HCT116 (cell line): ENCODE results near the gene AUTS2. TPM values are rescaled to one million over a fixed set of nuclear protein-coding genes. Genes with fewer than 3 reads are reported as not detected.

Experiments
- ATAC-seq: fragments of 200-7000 bp; cut with Tn5 transposase; 2 replicates; pipeline ENCODE4 v1.9.1; 2020; ENCODE audit warnings: mild to moderate bottlenecking, moderate library complexity
- BruUV-seq: library from RNA; stranded (reverse); fragments of 400-500 nt; replicated peaks from 2 replicates; lab custom pipeline; 2021; lab: Mats Ljungman, UMichigan
- CTCF ChIA-PET: fragments of 300-600 bp; sonication (Branson Sonifier 250); formaldehyde crosslinking; loops from one replicate; lab custom pipeline; 2021; ENCODE audit warnings: antibody characterized with exemption; lab: Charles Lee
- POLR2A ChIA-PET: fragments of 300-600, 350-600 bp; sonication (Branson Sonifier 250); formaldehyde crosslinking; loops from one replicate; lab custom pipeline; 2021; ENCODE audit warnings: antibody characterized with exemption; lab: Charles Lee
- RAD21 ChIA-PET, 2 experiments: fragments of 300-600 bp; sonication (Branson Sonifier 250); formaldehyde crosslinking; loops; one replicate each; lab custom pipeline; 2023; ENCODE audit warnings: low total read pairs in 2 of 2; ENCODE audit not compliant: uncharacterized antibody in 2 of 2, unreplicated experiment in 2 of 2, low non-redundant PET in 1 of 2; lab: Charles Lee
- DNase-seq: peaks from one replicate; pipeline ENCODE4 v3.0.0-alpha.2; 2010; ENCODE audit warnings: low read depth, low spot score
- H2AFZ ChIP-seq: fragments of 200-600 bp; shearing (Covaris generic), sonication (generic); 2 replicates; pipeline ENCODE4 v1.6.1; 2017; ENCODE audit warnings: low read depth, mixed run types, mixed read lengths, antibody characterized with exemption, low read length; ENCODE audit not compliant: poor library complexity, severe bottlenecking
- H3K27ac ChIP-seq: 2 replicates; pipeline ENCODE4 v1.5.1; 2012; ENCODE audit warnings: low read depth, low read length
- H3K27me3 ChIP-seq: fragments of 200-600 bp; sonication (generic); 2 replicates; pipeline ENCODE4 v1.6.1; 2016; ENCODE audit warnings: mixed run types, low read length, mixed read lengths; ENCODE audit not compliant: insufficient read depth
- H3K36me3 ChIP-seq, 2 experiments: fragments of 200-500 bp in 1 of 2; fragments of 200-600 bp in 1 of 2; sonication (Bioruptor generic) in 1 of 2; sonication (generic) in 1 of 2; 2 replicates each; pipeline versions ENCODE4 v1.5.1 to v1.6.1; 2014 to 2016; ENCODE audit warnings: low read length in 2 of 2, inconsistent platforms in 1 of 2, mixed read lengths in 1 of 2, mixed run types in 1 of 2; ENCODE audit not compliant: insufficient read depth in 2 of 2, control insufficient read depth in 1 of 2
- H3K4me1 ChIP-seq, 2 experiments: fragments of 200-600 bp in 1 of 2; sonication (generic) in 1 of 2; 2 replicates each; pipeline versions ENCODE4 v1.5.1 to v1.6.1; 2012 to 2017; ENCODE audit warnings: low read length in 2 of 2, inconsistent platforms in 1 of 2, mild to moderate bottlenecking in 1 of 2, mixed read lengths in 1 of 2, mixed run types in 1 of 2, moderate library complexity in 1 of 2; ENCODE audit not compliant: insufficient read depth in 2 of 2, control insufficient read depth in 1 of 2
- H3K4me2 ChIP-seq: fragments of 200-600 bp; sonication (generic); 2 replicates; pipeline ENCODE4 v1.6.1; 2017; ENCODE audit warnings: mixed run types, low read length, mixed read lengths
- H3K4me3 ChIP-seq, 2 experiments: fragments of 200-600 bp in 1 of 2; sonication (generic) in 1 of 2; replicated peaks in 1 of 2; 2 replicates each; pipeline ENCODE4 v1.5.1; 2011 to 2016; ENCODE audit warnings: low read length in 2 of 2, control low read depth in 1 of 2, low read depth in 1 of 2, mild to moderate bottlenecking in 1 of 2, mixed read lengths in 1 of 2, mixed run types in 1 of 2
- H3K79me2 ChIP-seq: fragments of 200-600 bp; sonication (generic); 2 replicates; pipeline ENCODE4 v1.6.1; 2017; ENCODE audit warnings: mild to moderate bottlenecking, mixed run types, low read length, moderate library complexity, mixed read lengths; ENCODE audit not compliant: insufficient read depth
- H3K9ac ChIP-seq: fragments of 200-600 bp; sonication (generic); 2 replicates; pipeline ENCODE4 v1.6.1; 2016; ENCODE audit warnings: low read length, mixed read lengths
- H3K9me2 ChIP-seq: fragments of 200-600 bp; sonication (generic), shearing (Covaris generic); 2 replicates; pipeline ENCODE4 v1.6.1; 2017; ENCODE audit warnings: mixed run types, mild to moderate bottlenecking, moderate library complexity; ENCODE audit not compliant: insufficient read depth
- H3K9me3 ChIP-seq, 2 experiments: fragments of 200-500 bp in 1 of 2; fragments of 200-600 bp in 1 of 2; sonication (Bioruptor generic) in 1 of 2; sonication (generic) in 1 of 2; 2 replicates each; pipeline ENCODE4 v1.6.1; 2014 to 2017; ENCODE audit warnings: low read length in 2 of 2, mixed read lengths in 2 of 2, inconsistent platforms in 1 of 2, low read depth in 1 of 2, mild to moderate bottlenecking in 1 of 2, mixed run types in 1 of 2, moderate library complexity in 1 of 2; ENCODE audit not compliant: control insufficient read depth in 1 of 2, insufficient read depth in 1 of 2
- H4K20me1 ChIP-seq: fragments of 200-600 bp; sonication (generic), shearing (Covaris generic); 2 replicates; pipeline ENCODE4 v1.6.1; 2017; ENCODE audit warnings: mixed run types, mild to moderate bottlenecking, moderate library complexity; ENCODE audit not compliant: insufficient read depth
- ATF3 ChIP-seq: IDR thresholded peaks from 2 replicates; pipeline ENCODE4 v1.6.1; 2012
- CEBPB ChIP-seq: IDR thresholded peaks from 2 replicates; pipeline ENCODE4 v1.6.1; 2012; ENCODE audit warnings: low read depth
- JUND ChIP-seq: IDR thresholded peaks from 2 replicates; pipeline ENCODE4 v1.6.1; 2012
- MAX ChIP-seq: IDR thresholded peaks from 2 replicates; pipeline ENCODE4 v1.6.1; 2012
- POLR2AphosphoS5 ChIP-seq: IDR thresholded peaks from 2 replicates; pipeline ENCODE4 v1.6.1; 2011; ENCODE audit warnings: mild to moderate bottlenecking, low read depth, low read length, moderate library complexity
- RAD21 ChIP-seq: IDR thresholded peaks from 2 replicates; pipeline ENCODE4 v1.6.1; 2012; ENCODE audit warnings: low read depth, mild to moderate bottlenecking
- SP1 ChIP-seq: IDR thresholded peaks from 2 replicates; pipeline ENCODE4 v1.6.1; 2012; ENCODE audit warnings: low read depth
- SRF ChIP-seq: IDR thresholded peaks from 2 replicates; pipeline ENCODE4 v1.6.1; 2012; ENCODE audit warnings: low read depth
- ZBTB33 ChIP-seq: IDR thresholded peaks from 2 replicates; pipeline ENCODE4 v1.6.1; 2011; ENCODE audit warnings: mild to moderate bottlenecking, low read length, moderate library complexity; ENCODE audit not compliant: insufficient replicate concordance; ENCODE audit errors: extremely low read depth
- intact Hi-C: fragments of 100-400 bp; cut with micrococcal nuclease; formaldehyde crosslinking; loops from 2 replicates; pipeline ENCODE4 v1.10.0; 2022
- total RNA-seq: library from RNA; stranded (reverse); gene quantifications from one replicate; pipeline ENCODE4 v1.2.1, GENCODE V29; 2021; ENCODE audit not compliant: unreplicated experiment
- TF ChIP-seq, protein P1 (sequence below): IDR thresholded peaks from 2 replicates; pipeline ENCODE4 v1.6.1; 2012; ENCODE audit warnings: low read depth

AUTS2 gene
- total RNA-seq, 1 experiment from 2014 or later = 0.93 TPM

DNA sequence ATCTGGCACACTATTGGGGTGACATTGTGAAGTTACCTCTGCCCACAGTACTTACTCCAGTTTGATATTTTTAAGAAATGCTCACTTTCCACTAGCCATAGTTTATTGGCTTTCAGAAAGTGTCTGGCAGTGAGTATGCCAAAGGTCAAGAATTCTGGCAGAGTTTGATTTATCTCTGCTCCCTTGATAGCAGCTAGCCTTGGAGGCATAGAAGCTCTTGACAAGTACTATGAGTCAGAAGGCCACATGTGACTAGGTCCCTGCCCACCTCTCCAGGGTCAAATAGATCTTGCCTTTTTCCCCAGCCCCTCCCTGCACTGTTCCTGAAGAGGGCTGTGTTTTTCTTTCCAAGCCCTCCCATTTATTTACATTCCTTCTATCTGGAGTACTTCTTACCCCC lies 202.2 kb downstream of the AUTS2 start:
- no peaks in the 10 kb centered on the region for H3K27me3 ChIP-seq
- no peaks in the 10 kb centered on the region for H4K20me1 ChIP-seq
- H3K4me1 ChIP-seq = no peaks in the 10 kb centered on the region
- no peaks in the 10 kb centered on the region for H3K79me2 ChIP-seq
- H2AFZ ChIP-seq = no peak overlapping the region
- CTCF ChIA-PET = no interaction called here
- H3K4me2 ChIP-seq = no peak overlapping the region
- no peaks in the 10 kb centered on the region for H3K36me3 ChIP-seq
- intact Hi-C loops = no loop called here
- peaks cover 0 to 37% of the 10 kb centered on the region in 2 experiments; a peak in 2 of 4 replicates for H3K9me3 ChIP-seq
- RAD21 ChIA-PET = no interaction called here
- no peak overlapping the region for H3K4me3 ChIP-seq
- H3K27ac ChIP-seq = no peak overlapping the region
- no TSS peak for BruUV-seq
- POLR2A ChIA-PET = no interaction called here
- H3K9ac ChIP-seq = no peak overlapping the region
- TF ChIP-seq JUND = no peak
- TF ChIP-seq ZBTB33 = no peak
- no peak for TF ChIP-seq CEBPB
- no peak for TF ChIP-seq RAD21
- TF ChIP-seq SP1 = no peak
- TF ChIP-seq SRF = no peak
- ATAC-seq (no peak), DNase-seq (no peak)
- no peaks in the 10 kb centered on the region for H3K9me2 ChIP-seq

- Histone ChIP-seq H3K79me2 (no peaks in the 10 kb centered on the region), H3K9ac (no peak overlapping the region), H3K27me3 (no peaks in the 10 kb centered on the region), H3K4me3 (no peak overlapping the region), H3K4me1 (no peaks in the 10 kb centered on the region), H3K9me3 (peaks cover 0 to 37% of the 10 kb centered on the region in 2 experiments; a peak in 2 of 4 replicates), H3K4me2 (no peak overlapping the region), H4K20me1 (no peaks in the 10 kb centered on the region), H3K27ac (no peak overlapping the region), H3K36me3 (no peaks in the 10 kb centered on the region), H2AFZ (no peak overlapping the region), H3K9me2 (no peaks in the 10 kb centered on the region)
- no TSS peak for BruUV-seq
- POLR2A ChIA-PET = no interaction called here
- intact Hi-C loops = no loop called here
- DNase-seq (no peak), ATAC-seq (no peak)
- no peak for TF ChIP-seq JUND
- TF ChIP-seq ATF3 = no peak
- TF ChIP-seq, protein P1, sequence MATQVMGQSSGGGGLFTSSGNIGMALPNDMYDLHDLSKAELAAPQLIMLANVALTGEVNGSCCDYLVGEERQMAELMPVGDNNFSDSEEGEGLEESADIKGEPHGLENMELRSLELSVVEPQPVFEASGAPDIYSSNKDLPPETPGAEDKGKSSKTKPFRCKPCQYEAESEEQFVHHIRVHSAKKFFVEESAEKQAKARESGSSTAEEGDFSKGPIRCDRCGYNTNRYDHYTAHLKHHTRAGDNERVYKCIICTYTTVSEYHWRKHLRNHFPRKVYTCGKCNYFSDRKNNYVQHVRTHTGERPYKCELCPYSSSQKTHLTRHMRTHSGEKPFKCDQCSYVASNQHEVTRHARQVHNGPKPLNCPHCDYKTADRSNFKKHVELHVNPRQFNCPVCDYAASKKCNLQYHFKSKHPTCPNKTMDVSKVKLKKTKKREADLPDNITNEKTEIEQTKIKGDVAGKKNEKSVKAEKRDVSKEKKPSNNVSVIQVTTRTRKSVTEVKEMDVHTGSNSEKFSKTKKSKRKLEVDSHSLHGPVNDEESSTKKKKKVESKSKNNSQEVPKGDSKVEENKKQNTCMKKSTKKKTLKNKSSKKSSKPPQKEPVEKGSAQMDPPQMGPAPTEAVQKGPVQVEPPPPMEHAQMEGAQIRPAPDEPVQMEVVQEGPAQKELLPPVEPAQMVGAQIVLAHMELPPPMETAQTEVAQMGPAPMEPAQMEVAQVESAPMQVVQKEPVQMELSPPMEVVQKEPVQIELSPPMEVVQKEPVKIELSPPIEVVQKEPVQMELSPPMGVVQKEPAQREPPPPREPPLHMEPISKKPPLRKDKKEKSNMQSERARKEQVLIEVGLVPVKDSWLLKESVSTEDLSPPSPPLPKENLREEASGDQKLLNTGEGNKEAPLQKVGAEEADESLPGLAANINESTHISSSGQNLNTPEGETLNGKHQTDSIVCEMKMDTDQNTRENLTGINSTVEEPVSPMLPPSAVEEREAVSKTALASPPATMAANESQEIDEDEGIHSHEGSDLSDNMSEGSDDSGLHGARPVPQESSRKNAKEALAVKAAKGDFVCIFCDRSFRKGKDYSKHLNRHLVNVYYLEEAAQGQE = no peak
- no peak for TF ChIP-seq MAX
- no peak for TF ChIP-seq CEBPB
- no peak for TF ChIP-seq RAD21
- no peak for TF ChIP-seq POLR2AphosphoS5
- RAD21 ChIA-PET = no interaction called here
- CTCF ChIA-PET = no interaction called here
Measured at GRCh38 chr7:69801729-69802682, 203.7 kb downstream of the AUTS2 start.
